H9 (cell line): ENCODE measurements around the gene CYP2A7. TPM values are rescaled to one million over a fixed set of nuclear protein-coding genes. Genes with fewer than 3 reads are reported as not detected.
A peak's percentile ranks its signal among the peaks of the same experiment; 100 is the strongest.

Experiments
- DNase-seq: peaks from one replicate; pipeline ENCODE4 v3.0.0-alpha.2; 2017
- H2AFZ ChIP-seq: one replicate; pipeline ENCODE4 v1.6.1; 2013; ENCODE audit warnings: mild to moderate bottlenecking, low read length, control low read depth, moderate library complexity
- H2AK5ac ChIP-seq: 2 replicates; pipeline ENCODE4 v1.6.1; 2013; ENCODE audit warnings: low read length, control low read depth, mixed read lengths; ENCODE audit not compliant: insufficient read length
- H2BK120ac ChIP-seq: one replicate; pipeline ENCODE4 v1.6.1; 2013; ENCODE audit warnings: low read depth, mild to moderate bottlenecking, low read length, control low read depth, inconsistent platforms; ENCODE audit not compliant: poor library complexity, severe bottlenecking
- H2BK12ac ChIP-seq: 2 replicates; pipeline ENCODE4 v1.6.1; 2013; ENCODE audit warnings: low read length, control low read depth, mixed read lengths, low read depth; ENCODE audit not compliant: insufficient read length
- H2BK15ac ChIP-seq: 2 replicates; pipeline ENCODE4 v1.6.1; 2013; ENCODE audit warnings: low read depth, low read length, control low read depth
- H2BK20ac ChIP-seq: one replicate; pipeline ENCODE4 v1.6.1; 2013; ENCODE audit warnings: low read depth, mild to moderate bottlenecking, low read length, control low read depth, inconsistent platforms; ENCODE audit not compliant: poor library complexity, severe bottlenecking
- H2BK5ac ChIP-seq: 2 replicates; pipeline ENCODE4 v1.6.1; 2013; ENCODE audit warnings: low read length, control low read depth, mixed read lengths; ENCODE audit not compliant: insufficient read length
- H3K14ac ChIP-seq: 2 replicates; pipeline ENCODE4 v1.6.1; 2013; ENCODE audit warnings: low read length, control low read depth; ENCODE audit not compliant: insufficient read depth
- H3K18ac ChIP-seq: 2 replicates; pipeline ENCODE4 v1.6.1; 2013; ENCODE audit warnings: low read depth, mild to moderate bottlenecking, mixed read lengths, low read length, control low read depth; ENCODE audit not compliant: insufficient read length
- H3K23ac ChIP-seq: 2 replicates; pipeline ENCODE4 v1.6.1; 2013; ENCODE audit warnings: low read length, control low read depth, mixed read lengths, low read depth; ENCODE audit not compliant: insufficient read length
- H3K23me2 ChIP-seq: 2 replicates; pipeline ENCODE4 v1.6.1; 2013; ENCODE audit warnings: low read depth, mild to moderate bottlenecking, mixed read lengths, low read length, control low read depth; ENCODE audit not compliant: insufficient read length, poor library complexity, severe bottlenecking
- H3K27ac ChIP-seq: 2 replicates; pipeline ENCODE4 v1.5.1; 2013; ENCODE audit warnings: low read length, control low read depth, mixed read lengths, low read depth; ENCODE audit not compliant: insufficient read length
- H3K27me3 ChIP-seq: 2 replicates; pipeline ENCODE4 v1.6.1; 2013; ENCODE audit warnings: low read length, control low read depth, inconsistent platforms; ENCODE audit not compliant: insufficient read depth
- H3K4ac ChIP-seq: 2 replicates; pipeline ENCODE4 v1.6.1; 2013; ENCODE audit warnings: low read depth, mild to moderate bottlenecking, control low read depth, inconsistent platforms, low read length, moderate library complexity
- H3K4me1 ChIP-seq: 2 replicates; pipeline ENCODE4 v1.6.1; 2013; ENCODE audit warnings: low read length, control low read depth, inconsistent platforms; ENCODE audit not compliant: insufficient read depth
- H3K4me2 ChIP-seq: 2 replicates; pipeline ENCODE4 v1.6.1; 2013; ENCODE audit warnings: low read length, control low read depth, mixed read lengths; ENCODE audit not compliant: insufficient read length, insufficient read depth
- H3K56ac ChIP-seq: 2 replicates; pipeline ENCODE4 v1.6.1; 2013; ENCODE audit warnings: low read depth, mild to moderate bottlenecking, mixed read lengths, low read length, control low read depth; ENCODE audit not compliant: insufficient read length
- H3K79me1 ChIP-seq: 2 replicates; pipeline ENCODE4 v1.6.1; 2013; ENCODE audit warnings: low read depth, mild to moderate bottlenecking, moderate library complexity, low read length, control low read depth, inconsistent platforms; ENCODE audit not compliant: insufficient read depth, poor library complexity, severe bottlenecking
- H3K79me2 ChIP-seq: 2 replicates; pipeline ENCODE4 v1.6.1; 2013; ENCODE audit warnings: low read length, control low read depth, inconsistent platforms; ENCODE audit not compliant: insufficient read depth
- H3K9ac ChIP-seq: 2 replicates; pipeline ENCODE4 v1.6.1; 2013; ENCODE audit warnings: low read length, control low read depth, mixed read lengths; ENCODE audit not compliant: insufficient read length; ENCODE audit errors: extremely low read depth
- H3K9me3 ChIP-seq: one replicate; pipeline ENCODE4 v1.6.1; 2013; ENCODE audit warnings: low read depth, low read length, inconsistent platforms; ENCODE audit not compliant: control insufficient read depth
- H3T11ph ChIP-seq: one replicate; pipeline ENCODE4 v1.6.1; 2013; ENCODE audit warnings: mild to moderate bottlenecking, low read length, control low read depth, inconsistent platforms
- H4K20me1 ChIP-seq: one replicate; pipeline ENCODE4 v1.6.1; 2013; ENCODE audit not compliant: control insufficient read depth, insufficient read length, insufficient read depth
- H4K5ac ChIP-seq: 2 replicates; pipeline ENCODE4 v1.6.1; 2013; ENCODE audit warnings: low read depth, mild to moderate bottlenecking, mixed read lengths, low read length, control low read depth; ENCODE audit not compliant: insufficient read length
- H4K8ac ChIP-seq: replicated peaks from 2 replicates; pipeline ENCODE4 v1.6.1; 2013; ENCODE audit warnings: low read length, control low read depth, mixed read lengths, low read depth; ENCODE audit not compliant: insufficient read length
- H4K91ac ChIP-seq: 2 replicates; pipeline ENCODE4 v1.6.1; 2013; ENCODE audit warnings: low read depth, mild to moderate bottlenecking, moderate library complexity, mixed read lengths, low read length, control low read depth; ENCODE audit not compliant: insufficient read length
- H3K27ac Mint-ChIP-seq, 3 experiments: 2 replicates in 2 of 3; 3 replicates in 1 of 3; pipeline ENCODE4 v1.8.0; 2020 to 2021; ENCODE audit warnings: mixed read lengths in 3 of 3, mild to moderate bottlenecking in 1 of 3, moderate library complexity in 1 of 3
- H3K27me3 Mint-ChIP-seq: 2 replicates; pipeline ENCODE4 v1.8.0; 2021; ENCODE audit warnings: low read depth, mild to moderate bottlenecking, moderate library complexity, mixed read lengths
- H3K36me3 Mint-ChIP-seq, 3 experiments: 2 replicates in 2 of 3; 3 replicates in 1 of 3; pipeline ENCODE4 v1.8.0; 2020 to 2021; ENCODE audit warnings: low read depth in 3 of 3, mixed read lengths in 3 of 3; ENCODE audit not compliant: insufficient read depth in 1 of 3
- H3K4me1 Mint-ChIP-seq, 2 experiments: 2 replicates each; pipeline ENCODE4 v1.8.0; 2020; ENCODE audit warnings: mixed read lengths in 2 of 2
- H3K4me3 Mint-ChIP-seq, 2 experiments: 2 replicates in 1 of 2; 3 replicates in 1 of 2; pipeline ENCODE4 v1.8.0; 2020 to 2021; ENCODE audit warnings: mild to moderate bottlenecking in 2 of 2, mixed read lengths in 2 of 2, moderate library complexity in 1 of 2
- H3K9me3 Mint-ChIP-seq, 2 experiments: 2 replicates in 1 of 2; 3 replicates in 1 of 2; pipeline ENCODE4 v1.8.0; 2020; ENCODE audit warnings: mild to moderate bottlenecking in 2 of 2, mixed read lengths in 2 of 2, moderate library complexity in 1 of 2
- WGBS: extraction: QIAGEN DNeasy Blood & Tissue Kit; methylation state at CpG from one replicate; pipeline ENCODE4 v1.1.7; 2013; ENCODE audit warnings: missing lambda C conversion rate, low lambda C conversion rate, mixed read lengths; ENCODE audit not compliant: insufficient read length; ENCODE audit errors: extremely low coverage; 5-methylcytosine and 5-hydroxymethylcytosine counted together
- total RNA-seq: library from RNA; stranded (reverse); gene quantifications from 2 replicates; pipeline ENCODE4 v1.2.1, GENCODE V29; 2021
- TF ChIP-seq, protein P1 (sequence below): fragments of 200-600 bp; sonication (generic); conservative IDR thresholded peaks from 3 replicates; pipeline ENCODE4 v1.8.0; 2021; ENCODE audit warnings: antibody characterized with exemption, mild to moderate bottlenecking

CYP2A7 gene
- total RNA-seq, 1 experiment from 2014 or later, result not detected

DNA sequence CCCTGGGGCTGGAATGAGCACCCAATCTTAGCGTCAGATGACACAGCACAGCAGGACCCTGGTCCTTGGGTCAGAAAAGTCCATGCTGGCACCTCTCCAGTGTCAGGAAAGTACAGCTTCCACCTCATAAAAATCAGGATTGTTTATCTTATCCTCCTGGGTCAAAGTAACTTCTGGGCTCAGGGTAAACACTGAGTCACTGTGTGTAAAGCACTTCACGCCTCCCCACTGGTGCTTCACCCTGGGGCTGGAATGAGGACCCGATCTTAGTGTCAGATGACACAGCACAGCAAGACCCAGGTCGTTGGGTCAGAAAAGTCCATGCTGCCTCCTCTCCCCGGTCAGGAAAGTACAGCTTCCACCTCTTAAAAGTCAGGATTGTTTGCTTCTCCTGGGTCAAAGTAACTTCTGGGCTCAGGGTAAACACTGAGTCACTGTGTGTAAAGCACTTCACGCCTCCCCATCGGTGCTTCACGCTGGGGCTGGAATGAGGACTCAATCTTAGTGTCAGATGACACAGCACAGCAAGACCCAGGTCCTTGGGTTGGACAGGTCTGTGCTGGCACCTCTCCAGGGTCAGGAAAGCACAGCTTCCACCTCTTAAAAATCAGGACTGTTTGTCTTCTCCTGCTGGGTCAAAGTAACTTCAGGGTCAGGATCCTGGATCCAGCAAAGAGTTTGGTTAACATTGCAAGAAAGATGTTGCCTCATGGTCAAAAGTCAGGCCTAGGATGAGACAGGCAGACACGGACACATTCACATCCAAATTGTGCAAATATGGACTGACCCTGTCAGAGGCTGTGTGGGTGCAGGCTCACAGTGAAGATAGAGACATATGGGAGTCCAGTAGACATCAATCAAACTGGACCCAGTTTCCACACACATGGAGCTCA, 39.2 kb upstream of the CYP2A7 start:
- H3K4me1 ChIP-seq, result no peaks in the 10 kb centered on the region
- H2BK5ac ChIP-seq, result no peak overlapping the region
- WGBS, result no CpG with 5 or more reads among the region's 9 CpGs
- H3K14ac ChIP-seq, result no peak overlapping the region
- no peaks in the 10 kb centered on the region for H3K27me3 ChIP-seq
- H2BK15ac ChIP-seq, result no peak overlapping the region
- peak overlapping the region in 2 of 3 experiments; percentile 9 to 70; a peak in 1 of 7 replicates for H3K27ac Mint-ChIP-seq
- H3K79me2 ChIP-seq, result no peaks in the 10 kb centered on the region
- no peak overlapping the region for H4K5ac ChIP-seq
- no peak overlapping the region for H3K18ac ChIP-seq
- no peak overlapping the region for H2AK5ac ChIP-seq
- no peak overlapping the region for H2BK20ac ChIP-seq
- H3K23me2 ChIP-seq, result no peaks in the 10 kb centered on the region
- no peak overlapping the region for H4K91ac ChIP-seq
- no peak overlapping the region for H2AFZ ChIP-seq
- no peaks in the 10 kb centered on the region for H4K20me1 ChIP-seq
- H3K9me3 Mint-ChIP-seq, result peaks cover 22 to 31% of the 10 kb centered on the region in 2 experiments
- no peak overlapping the region for H4K8ac ChIP-seq
- DNase-seq, result no peak
- TF ChIP-seq, protein P1, sequence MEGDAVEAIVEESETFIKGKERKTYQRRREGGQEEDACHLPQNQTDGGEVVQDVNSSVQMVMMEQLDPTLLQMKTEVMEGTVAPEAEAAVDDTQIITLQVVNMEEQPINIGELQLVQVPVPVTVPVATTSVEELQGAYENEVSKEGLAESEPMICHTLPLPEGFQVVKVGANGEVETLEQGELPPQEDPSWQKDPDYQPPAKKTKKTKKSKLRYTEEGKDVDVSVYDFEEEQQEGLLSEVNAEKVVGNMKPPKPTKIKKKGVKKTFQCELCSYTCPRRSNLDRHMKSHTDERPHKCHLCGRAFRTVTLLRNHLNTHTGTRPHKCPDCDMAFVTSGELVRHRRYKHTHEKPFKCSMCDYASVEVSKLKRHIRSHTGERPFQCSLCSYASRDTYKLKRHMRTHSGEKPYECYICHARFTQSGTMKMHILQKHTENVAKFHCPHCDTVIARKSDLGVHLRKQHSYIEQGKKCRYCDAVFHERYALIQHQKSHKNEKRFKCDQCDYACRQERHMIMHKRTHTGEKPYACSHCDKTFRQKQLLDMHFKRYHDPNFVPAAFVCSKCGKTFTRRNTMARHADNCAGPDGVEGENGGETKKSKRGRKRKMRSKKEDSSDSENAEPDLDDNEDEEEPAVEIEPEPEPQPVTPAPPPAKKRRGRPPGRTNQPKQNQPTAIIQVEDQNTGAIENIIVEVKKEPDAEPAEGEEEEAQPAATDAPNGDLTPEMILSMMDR, result no peak
- peaks cover 0 to 6% (median 3%) of the 10 kb centered on the region in 3 experiments; a peak in 5 of 7 replicates for H3K36me3 Mint-ChIP-seq
- no peak overlapping the region for H3K4ac ChIP-seq
- peaks cover 4 to 10% of the 10 kb centered on the region in 2 experiments; a peak in 3 of 4 replicates for H3K4me1 Mint-ChIP-seq
- H2BK120ac ChIP-seq, result no peak overlapping the region
- H3K23ac ChIP-seq, result no peak overlapping the region
- H2BK12ac ChIP-seq, result no peak overlapping the region
- no peak overlapping the region for H3K27ac ChIP-seq
- H3K4me2 ChIP-seq, result no peak overlapping the region
- no peak overlapping the region for H3K4me3 Mint-ChIP-seq
- H3K9me3 ChIP-seq, result no peaks in the 10 kb centered on the region
- no peak overlapping the region for H3T11ph ChIP-seq
- no peaks in the 10 kb centered on the region for H3K79me1 ChIP-seq
- peaks cover 16% of the 10 kb centered on the region for H3K27me3 Mint-ChIP-seq
- H3K9ac ChIP-seq, result no peak overlapping the region
- no peak overlapping the region for H3K56ac ChIP-seq
